ENCODE results near the gene SUCLG2.

GRCh38 chr3:67489816-67490215, 164.6 kb downstream of the SUCLG2 start:
- TF ChIP-seq CTCF (IDR thresholded peaks at IDR 0.05; ENCODE audit: low read length) (no peak), EZH2 (optimal IDR thresholded peaks at IDR 0.05; ENCODE audit: low read depth, low read length) (no peak)

Measured in MM.1S (cell line).